ENCODE results near the gene FUOM.

The FUOM gene

DNA sequence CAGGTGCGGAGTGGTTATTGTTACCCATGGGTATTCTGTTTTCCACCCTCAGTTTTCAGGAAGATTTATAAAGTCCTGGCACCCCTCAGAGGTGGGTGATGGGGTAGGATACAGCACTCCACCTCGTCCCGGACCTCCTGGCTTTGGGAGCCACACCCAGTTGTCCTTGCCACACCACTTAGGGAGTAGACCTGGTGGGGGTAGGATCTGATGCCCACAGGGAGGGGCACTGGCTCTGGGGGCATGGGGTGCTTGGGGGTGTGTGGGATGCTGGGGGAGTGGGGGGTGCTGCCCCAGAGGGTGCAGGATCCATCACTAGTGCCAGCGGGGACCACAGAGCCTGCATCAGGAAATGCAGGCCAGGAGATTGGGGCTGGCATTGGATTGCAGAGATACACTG lies 44.6 kb downstream of the FUOM start:
- TF ChIP-seq RAD21 (IDR thresholded peaks at IDR 0.05; ENCODE audit: low read depth) (no peak), EP300 (IDR thresholded peaks at IDR 0.05; ENCODE audit: borderline replicate concordance) (no peak), EGR1 (IDR thresholded peaks at IDR 0.05) (no peak), NFIC (IDR thresholded peaks at IDR 0.05) (no peak), TCF12 (IDR thresholded peaks at IDR 0.05; ENCODE audit: low read depth) (no peak), TEAD4 (IDR thresholded peaks at IDR 0.05) (no peak), CEBPB (IDR thresholded peaks at IDR 0.05) (no peak)

GRCh38 chr10:133312769-133313145 lies 45.1 kb downstream of the FUOM start:
- TF ChIP-seq EP300 (IDR thresholded peaks at IDR 0.05; ENCODE audit: borderline replicate concordance) (no peak), MAX (IDR thresholded peaks at IDR 0.05) (no peak), TAF1 (IDR thresholded peaks at IDR 0.05; ENCODE audit: low read depth) (no peak), CEBPB (IDR thresholded peaks at IDR 0.05) (no peak), EGR1 (IDR thresholded peaks at IDR 0.05) (no peak)

- TF ChIP-seq CREB1 (IDR thresholded peaks at IDR 0.05; ENCODE audit: low read depth) (no peak), FOXM1 (IDR thresholded peaks at IDR 0.05; ENCODE audit: borderline replicate concordance, low read depth) (no peak)
Observed at GRCh38 chr10:133312016-133312768, 45.6 kb downstream of the FUOM start.

GRCh38 chr10:133311570-133311969 lies 46.2 kb downstream of the FUOM start:
- no peak for TF ChIP-seq YY1 (IDR thresholded peaks at IDR 0.05; ENCODE audit: low read depth)
- TF ChIP-seq, protein P1, sequence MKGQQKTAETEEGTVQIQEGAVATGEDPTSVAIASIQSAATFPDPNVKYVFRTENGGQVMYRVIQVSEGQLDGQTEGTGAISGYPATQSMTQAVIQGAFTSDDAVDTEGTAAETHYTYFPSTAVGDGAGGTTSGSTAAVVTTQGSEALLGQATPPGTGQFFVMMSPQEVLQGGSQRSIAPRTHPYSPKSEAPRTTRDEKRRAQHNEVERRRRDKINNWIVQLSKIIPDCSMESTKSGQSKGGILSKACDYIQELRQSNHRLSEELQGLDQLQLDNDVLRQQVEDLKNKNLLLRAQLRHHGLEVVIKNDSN (IDR thresholded peaks at IDR 0.05), result no peak

DNA sequence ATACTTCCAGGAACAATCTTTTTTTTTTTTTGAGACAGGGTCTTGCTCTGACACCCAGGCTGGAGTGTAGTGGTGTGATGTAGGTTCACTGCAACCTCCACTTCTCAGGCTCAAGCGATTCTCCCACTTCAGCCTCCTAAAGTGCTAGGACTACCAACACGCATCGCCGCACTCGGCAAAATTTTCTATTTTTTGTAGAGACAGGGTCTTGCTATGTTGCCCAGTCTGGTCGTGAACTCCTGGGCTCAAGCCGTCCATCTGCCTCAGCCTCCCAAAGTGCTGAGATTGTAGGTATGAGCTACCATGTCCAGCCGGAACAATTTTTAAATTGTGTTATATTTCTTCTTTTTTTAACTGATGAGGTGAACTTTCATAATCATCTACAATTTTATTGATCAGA lies 47.0 kb downstream of the FUOM start:
- TF ChIP-seq TAF1 (IDR thresholded peaks at IDR 0.05; ENCODE audit: low read depth) (no peak), NFIC (IDR thresholded peaks at IDR 0.05) (no peak), TCF12 (IDR thresholded peaks at IDR 0.05; ENCODE audit: low read depth) (no peak), ZBTB7A (IDR thresholded peaks at IDR 0.05; ENCODE audit: low read depth) (no peak), EGR1 (IDR thresholded peaks at IDR 0.05) (no peak), CREB1 (IDR thresholded peaks at IDR 0.05; ENCODE audit: low read depth) (no peak), MAX (IDR thresholded peaks at IDR 0.05) (no peak), TEAD4 (IDR thresholded peaks at IDR 0.05) (no peak), EP300 (IDR thresholded peaks at IDR 0.05; ENCODE audit: borderline replicate concordance) (no peak), FOXM1 (IDR thresholded peaks at IDR 0.05; ENCODE audit: borderline replicate concordance, low read depth) (no peak), CEBPB (IDR thresholded peaks at IDR 0.05) (no peak), YY1 (IDR thresholded peaks at IDR 0.05; ENCODE audit: low read depth) (no peak), RAD21 (IDR thresholded peaks at IDR 0.05; ENCODE audit: low read depth) (no peak)
- TF ChIP-seq, protein P2, sequence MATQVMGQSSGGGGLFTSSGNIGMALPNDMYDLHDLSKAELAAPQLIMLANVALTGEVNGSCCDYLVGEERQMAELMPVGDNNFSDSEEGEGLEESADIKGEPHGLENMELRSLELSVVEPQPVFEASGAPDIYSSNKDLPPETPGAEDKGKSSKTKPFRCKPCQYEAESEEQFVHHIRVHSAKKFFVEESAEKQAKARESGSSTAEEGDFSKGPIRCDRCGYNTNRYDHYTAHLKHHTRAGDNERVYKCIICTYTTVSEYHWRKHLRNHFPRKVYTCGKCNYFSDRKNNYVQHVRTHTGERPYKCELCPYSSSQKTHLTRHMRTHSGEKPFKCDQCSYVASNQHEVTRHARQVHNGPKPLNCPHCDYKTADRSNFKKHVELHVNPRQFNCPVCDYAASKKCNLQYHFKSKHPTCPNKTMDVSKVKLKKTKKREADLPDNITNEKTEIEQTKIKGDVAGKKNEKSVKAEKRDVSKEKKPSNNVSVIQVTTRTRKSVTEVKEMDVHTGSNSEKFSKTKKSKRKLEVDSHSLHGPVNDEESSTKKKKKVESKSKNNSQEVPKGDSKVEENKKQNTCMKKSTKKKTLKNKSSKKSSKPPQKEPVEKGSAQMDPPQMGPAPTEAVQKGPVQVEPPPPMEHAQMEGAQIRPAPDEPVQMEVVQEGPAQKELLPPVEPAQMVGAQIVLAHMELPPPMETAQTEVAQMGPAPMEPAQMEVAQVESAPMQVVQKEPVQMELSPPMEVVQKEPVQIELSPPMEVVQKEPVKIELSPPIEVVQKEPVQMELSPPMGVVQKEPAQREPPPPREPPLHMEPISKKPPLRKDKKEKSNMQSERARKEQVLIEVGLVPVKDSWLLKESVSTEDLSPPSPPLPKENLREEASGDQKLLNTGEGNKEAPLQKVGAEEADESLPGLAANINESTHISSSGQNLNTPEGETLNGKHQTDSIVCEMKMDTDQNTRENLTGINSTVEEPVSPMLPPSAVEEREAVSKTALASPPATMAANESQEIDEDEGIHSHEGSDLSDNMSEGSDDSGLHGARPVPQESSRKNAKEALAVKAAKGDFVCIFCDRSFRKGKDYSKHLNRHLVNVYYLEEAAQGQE (IDR thresholded peaks at IDR 0.05; ENCODE audit: low read depth), result no peak
- TF ChIP-seq, protein P1 (IDR thresholded peaks at IDR 0.05), result no peak

DNA sequence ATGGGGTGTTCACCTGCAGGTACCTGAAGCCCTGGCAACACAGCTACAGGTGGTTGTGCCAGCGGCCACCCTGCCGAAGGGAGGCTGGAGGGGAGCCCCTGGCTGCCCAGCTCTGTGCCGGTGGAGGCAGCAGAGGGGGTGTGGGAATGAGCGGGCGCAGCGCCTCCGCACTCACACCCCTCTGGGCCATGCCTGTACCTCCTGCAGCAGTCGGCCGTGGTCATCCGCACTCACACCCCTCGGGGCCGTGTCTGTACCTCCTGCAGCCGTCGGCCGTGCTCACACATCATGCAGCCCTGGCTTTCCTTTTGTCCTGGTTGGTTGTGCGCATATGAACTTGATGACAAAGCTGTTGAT lies 47.4 kb downstream of the FUOM start:
- TF ChIP-seq FOXM1 (IDR thresholded peaks at IDR 0.05; ENCODE audit: borderline replicate concordance, low read depth) (no peak), RAD21 (IDR thresholded peaks at IDR 0.05; ENCODE audit: low read depth) (no peak), NFIC (IDR thresholded peaks at IDR 0.05) (no peak), MAX (IDR thresholded peaks at IDR 0.05) (no peak), EP300 (IDR thresholded peaks at IDR 0.05; ENCODE audit: borderline replicate concordance) (no peak), YY1 (IDR thresholded peaks at IDR 0.05; ENCODE audit: low read depth) (no peak), EGR1 (IDR thresholded peaks at IDR 0.05) (no peak), TEAD4 (IDR thresholded peaks at IDR 0.05) (no peak), TAF1 (IDR thresholded peaks at IDR 0.05; ENCODE audit: low read depth) (no peak), ZBTB7A (IDR thresholded peaks at IDR 0.05; ENCODE audit: low read depth) (no peak), CEBPB (IDR thresholded peaks at IDR 0.05) (no peak), TCF12 (IDR thresholded peaks at IDR 0.05; ENCODE audit: low read depth) (no peak)
- TF ChIP-seq, protein P1 (IDR thresholded peaks at IDR 0.05), result no peak
- TF ChIP-seq, protein P2 (IDR thresholded peaks at IDR 0.05; ENCODE audit: low read depth), result no peak

Measured in Ishikawa (cell line).